Hematopoietic multipotent progenitor cell treated with erythropoietin and hydrocortisone succinate and interleukin-3 and kit ligand, for 4 days (in vitro differentiated cells): ENCODE data around the gene DSTN.

Experiments used
- DNase-seq: peaks from one replicate; pipeline ENCODE4 v3.0.0-alpha.2; 2015

The DSTN gene

GRCh38 chr20:17584689-17585088, 14.8 kb downstream of the DSTN start:
- no peak for DNase-seq

- DNase-seq = no peak
These were observed 16.4 kb downstream of the DSTN start for GRCh38 chr20:17586250-17586649.

- no peak for DNase-seq
These were observed 17.3 kb downstream of the DSTN start for GRCh38 chr20:17587148-17587547.

GRCh38 chr20:17587824-17588223, 17.9 kb downstream of the DSTN start:
- no peak for DNase-seq

GRCh38 chr20:17589161-17589834, 19.4 kb downstream of the DSTN start:
- no peak for DNase-seq

GRCh38 chr20:17590245-17590644, 20.4 kb downstream of the DSTN start:
- peak; percentile 62 for DNase-seq

GRCh38 chr20:17593902-17594301, 24.0 kb downstream of the DSTN start:
- no peak for DNase-seq

- DNase-seq = no peak
These were observed 24.6 kb downstream of the DSTN start for GRCh38 chr20:17594443-17594842.

GRCh38 chr20:17595856-17596255, 26.0 kb downstream of the DSTN start:
- no peak for DNase-seq

GRCh38 chr20:17598013-17598550, 28.2 kb downstream of the DSTN start:
- DNase-seq = no peak

- DNase-seq = no peak
These were observed 32.1 kb downstream of the DSTN start for GRCh38 chr20:17601957-17602356.

- DNase-seq = no peak
These were observed 32.6 kb downstream of the DSTN start for GRCh38 chr20:17602493-17602892.

- no peak for DNase-seq
These were observed 35.3 kb downstream of the DSTN start for GRCh38 chr20:17605131-17605660.

GRCh38 chr20:17606001-17606400, 36.1 kb downstream of the DSTN start:
- DNase-seq = no peak

- DNase-seq = no peak
These were observed 39.0 kb downstream of the DSTN start for GRCh38 chr20:17608701-17609497.

GRCh38 chr20:17609811-17610377, 40.0 kb downstream of the DSTN start:
- DNase-seq = peak; percentile 51

GRCh38 chr20:17610566-17611289, 40.9 kb downstream of the DSTN start:
- peak; percentile 44 for DNase-seq

GRCh38 chr20:17611290-17611539, 41.3 kb downstream of the DSTN start:
- DNase-seq = no peak

- peak; percentile 53 for DNase-seq
These were observed 41.8 kb downstream of the DSTN start for GRCh38 chr20:17611540-17612286.

GRCh38 chr20:17612287-17612991, 42.6 kb downstream of the DSTN start:
- DNase-seq = peak; percentile 56

- no peak for DNase-seq
These were observed 43.1 kb downstream of the DSTN start for GRCh38 chr20:17612992-17613327.
